Duodenal mucosa (tissue), 2 donors: Measurements from ENCODE around the gene SELE.

Source experiments
- H3K27ac ChIP-seq: one replicate; pipeline ENCODE4 v1.7.0; 2013; ENCODE audit warnings: low read depth, low read length
- H3K27me3 ChIP-seq, 2 donors: one replicate each; pipeline ENCODE4 v1.7.0; 2013; ENCODE audit warnings: low read length in 2 of 2, control low read depth in 1 of 2; ENCODE audit not compliant: insufficient read depth in 2 of 2, control insufficient read depth in 1 of 2
- H3K36me3 ChIP-seq, 2 donors: one replicate each; pipeline ENCODE4 v1.7.0; 2013; ENCODE audit warnings: low read length in 2 of 2, control low read depth in 1 of 2; ENCODE audit not compliant: insufficient read depth in 2 of 2, control insufficient read depth in 1 of 2
- H3K4me1 ChIP-seq, 2 donors: one replicate each; pipeline ENCODE4 v1.7.0; 2013; ENCODE audit warnings: low read length in 2 of 2, control low read depth in 1 of 2; ENCODE audit not compliant: insufficient read depth in 2 of 2, control insufficient read depth in 1 of 2
- H3K4me3 ChIP-seq, 2 donors: one replicate each; pipeline ENCODE4 v1.7.0; 2013; ENCODE audit warnings: low read length in 2 of 2, low read depth in 1 of 2
- H3K9ac ChIP-seq, 2 donors: one replicate each; pipeline ENCODE4 v1.7.0; 2013; ENCODE audit warnings: low read length in 2 of 2, low read depth in 1 of 2
- H3K9me3 ChIP-seq, 2 donors: one replicate each; pipeline ENCODE4 v1.7.0; 2013; ENCODE audit warnings: low read length in 2 of 2, control low read depth in 1 of 2; ENCODE audit not compliant: control insufficient read depth in 1 of 2

The SELE gene, protein sequence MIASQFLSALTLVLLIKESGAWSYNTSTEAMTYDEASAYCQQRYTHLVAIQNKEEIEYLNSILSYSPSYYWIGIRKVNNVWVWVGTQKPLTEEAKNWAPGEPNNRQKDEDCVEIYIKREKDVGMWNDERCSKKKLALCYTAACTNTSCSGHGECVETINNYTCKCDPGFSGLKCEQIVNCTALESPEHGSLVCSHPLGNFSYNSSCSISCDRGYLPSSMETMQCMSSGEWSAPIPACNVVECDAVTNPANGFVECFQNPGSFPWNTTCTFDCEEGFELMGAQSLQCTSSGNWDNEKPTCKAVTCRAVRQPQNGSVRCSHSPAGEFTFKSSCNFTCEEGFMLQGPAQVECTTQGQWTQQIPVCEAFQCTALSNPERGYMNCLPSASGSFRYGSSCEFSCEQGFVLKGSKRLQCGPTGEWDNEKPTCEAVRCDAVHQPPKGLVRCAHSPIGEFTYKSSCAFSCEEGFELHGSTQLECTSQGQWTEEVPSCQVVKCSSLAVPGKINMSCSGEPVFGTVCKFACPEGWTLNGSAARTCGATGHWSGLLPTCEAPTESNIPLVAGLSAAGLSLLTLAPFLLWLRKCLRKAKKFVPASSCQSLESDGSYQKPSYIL

GRCh38 chr1:169733924-169734323 lies at the start of gene SELE:
SELE (minus strand) TSS chr1:169734079; CDS start chr1:169733612, 467 bp downstream.
- no peak within 1 kb of the TSS for H3K27ac ChIP-seq
- H3K4me3 ChIP-seq = no peak within 1 kb of the TSS
- no peaks in the 10 kb centered on the region for H3K27me3 ChIP-seq
- H3K9me3 ChIP-seq = no peaks in the 10 kb centered on the region
- no peak within 1 kb of the TSS for H3K9ac ChIP-seq
- H3K36me3 ChIP-seq = no peaks in the 10 kb centered on the region
- no peaks in the 10 kb centered on the region for H3K4me1 ChIP-seq

DNA sequence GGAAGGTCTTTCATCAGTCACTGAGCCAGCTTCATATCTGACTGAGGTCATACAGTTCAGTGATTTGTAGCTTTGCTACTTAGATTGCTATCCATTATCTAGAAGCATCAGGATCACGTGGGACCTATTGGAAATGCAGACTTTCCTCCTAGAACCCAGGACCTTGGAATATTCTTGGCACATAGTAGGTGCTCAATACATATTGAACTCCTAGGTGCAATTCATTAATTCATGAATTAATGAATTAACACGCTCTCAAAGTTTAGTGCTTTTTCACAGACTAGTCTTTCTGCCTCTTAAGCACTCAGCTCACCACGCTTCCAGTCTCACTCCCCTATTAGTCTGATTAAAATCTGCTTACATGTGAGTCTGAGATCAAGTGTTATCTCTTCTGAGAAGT lies 48.7 kb upstream of the SELE start:
- Histone ChIP-seq H3K4me3 (no peak overlapping the region), H3K9me3 (no peaks in the 10 kb centered on the region), H3K4me1 (no peaks in the 10 kb centered on the region), H3K36me3 (no peaks in the 10 kb centered on the region), H3K27me3 (no peaks in the 10 kb centered on the region), H3K27ac (no peak overlapping the region), H3K9ac (no peak overlapping the region)

- Histone ChIP-seq H3K27me3 (no peaks in the 10 kb centered on the region), H3K9ac (no peak overlapping the region), H3K4me3 (no peak overlapping the region), H3K27ac (no peak overlapping the region), H3K9me3 (no peaks in the 10 kb centered on the region), H3K4me1 (no peaks in the 10 kb centered on the region), H3K36me3 (no peaks in the 10 kb centered on the region)
Observed at GRCh38 chr1:169779970-169780369, 46.1 kb upstream of the SELE start.

GRCh38 chr1:169779150-169779549 lies 45.3 kb upstream of the SELE start:
- Histone ChIP-seq H3K4me3 (no peak overlapping the region), H3K36me3 (no peaks in the 10 kb centered on the region), H3K27me3 (no peaks in the 10 kb centered on the region), H3K4me1 (no peaks in the 10 kb centered on the region), H3K9me3 (no peaks in the 10 kb centered on the region), H3K27ac (no peak overlapping the region), H3K9ac (no peak overlapping the region)

DNA sequence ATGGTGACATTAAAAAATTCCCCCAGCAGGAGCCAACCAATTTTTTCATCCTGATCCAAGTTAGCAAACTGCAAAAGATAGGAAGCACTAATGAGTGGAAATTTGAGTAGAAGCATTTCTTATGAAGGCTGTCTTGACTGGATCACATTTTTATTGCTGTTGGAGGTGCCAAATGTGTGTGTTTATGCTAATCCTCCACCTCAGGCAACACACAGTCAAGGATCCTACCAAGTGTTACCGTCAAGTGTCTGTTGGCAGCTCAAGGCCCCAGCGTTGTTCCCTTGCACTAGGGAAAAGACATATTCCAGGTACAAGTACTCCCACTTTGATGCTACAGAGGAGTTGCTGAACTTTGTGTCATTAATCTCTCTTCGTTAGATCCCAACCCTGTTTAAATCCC lies 42.6 kb upstream of the SELE start:
- Histone ChIP-seq H3K9ac (no peak overlapping the region), H3K4me3 (no peak overlapping the region), H3K27me3 (no peaks in the 10 kb centered on the region), H3K4me1 (no peaks in the 10 kb centered on the region), H3K9me3 (no peaks in the 10 kb centered on the region), H3K27ac (no peak overlapping the region), H3K36me3 (no peaks in the 10 kb centered on the region)

GRCh38 chr1:169768161-169768560 lies 34.3 kb upstream of the SELE start:
- H3K27ac ChIP-seq = no peak overlapping the region
- H3K4me1 ChIP-seq = peaks cover 0 to under 1% of the 10 kb centered on the region in 2 donors
- no peak overlapping the region for H3K4me3 ChIP-seq
- no peaks in the 10 kb centered on the region for H3K27me3 ChIP-seq
- no peaks in the 10 kb centered on the region for H3K36me3 ChIP-seq
- H3K9me3 ChIP-seq = no peaks in the 10 kb centered on the region
- no peak overlapping the region for H3K9ac ChIP-seq

GRCh38 chr1:169765580-169766331 lies 31.9 kb upstream of the SELE start:
- H3K4me3 ChIP-seq = no peak overlapping the region

DNA sequence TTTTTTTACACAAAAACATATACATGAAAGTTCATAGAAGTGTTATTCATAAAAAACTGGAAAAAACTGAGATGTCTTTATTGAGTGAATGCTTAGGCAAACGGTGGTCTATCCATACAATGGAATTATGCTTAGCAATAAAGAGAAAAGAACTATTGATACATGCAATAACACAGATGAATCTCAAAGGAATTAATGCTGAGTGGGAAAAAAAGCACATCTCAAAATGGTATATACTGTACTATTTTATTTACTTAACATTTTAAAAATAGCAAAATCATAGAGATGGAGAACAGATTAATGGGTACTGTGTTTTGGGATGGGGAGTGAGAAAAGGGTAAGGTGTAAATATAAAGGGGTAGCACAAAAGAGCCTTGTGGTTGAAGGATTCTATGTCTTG lies 31.0 kb upstream of the SELE start:
- no peak overlapping the region for H3K9ac ChIP-seq
- no peak overlapping the region for H3K27ac ChIP-seq
- no peaks in the 10 kb centered on the region for H3K36me3 ChIP-seq
- H3K4me1 ChIP-seq = peaks cover 0 to 6% of the 10 kb centered on the region in 2 donors
- H3K9me3 ChIP-seq = no peaks in the 10 kb centered on the region
- no peak overlapping the region for H3K4me3 ChIP-seq
- no peaks in the 10 kb centered on the region for H3K27me3 ChIP-seq

More at GRCh38 chr1:169765580-169766331, 31.9 kb upstream of the SELE start:
- no peaks in the 10 kb centered on the region for H3K9me3 ChIP-seq
- H3K9ac ChIP-seq = no peak overlapping the region
- H3K4me1 ChIP-seq = peaks cover 0 to 6% of the 10 kb centered on the region in 2 donors
- H3K36me3 ChIP-seq = no peaks in the 10 kb centered on the region
- no peak overlapping the region for H3K27ac ChIP-seq
- H3K27me3 ChIP-seq = no peaks in the 10 kb centered on the region

GRCh38 chr1:169762699-169763098 lies 28.8 kb upstream of the SELE start:
- Histone ChIP-seq H3K9ac (no peak overlapping the region), H3K9me3 (no peaks in the 10 kb centered on the region), H3K27ac (no peak overlapping the region)

DNA sequence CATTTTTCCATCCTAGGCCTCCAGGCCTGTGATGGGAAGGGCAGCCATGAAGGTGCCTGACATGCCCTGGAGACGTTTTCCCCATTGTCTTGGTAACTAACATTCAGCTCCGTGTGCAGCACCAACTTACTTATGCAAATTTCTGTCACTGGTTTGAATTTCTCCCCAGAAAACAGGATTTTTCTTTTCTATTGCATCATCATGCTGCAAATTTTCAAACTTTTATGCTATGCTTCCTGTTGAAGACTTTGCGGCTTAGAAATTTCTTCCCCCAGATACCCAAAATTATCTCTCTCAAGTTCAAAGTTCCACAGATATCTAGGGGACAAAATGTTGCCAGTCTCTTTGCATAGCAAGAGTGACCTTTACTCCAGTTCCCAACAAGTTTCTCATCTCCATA lies 25.2 kb upstream of the SELE start:
- no peak overlapping the region for H3K9ac ChIP-seq
- H3K9me3 ChIP-seq = no peaks in the 10 kb centered on the region
- H3K36me3 ChIP-seq = no peaks in the 10 kb centered on the region
- peaks cover 0 to 6% of the 10 kb centered on the region in 2 donors for H3K4me1 ChIP-seq
- H3K27me3 ChIP-seq = peaks cover 0 to 3% of the 10 kb centered on the region in 2 donors
- no peak overlapping the region for H3K27ac ChIP-seq
- no peak overlapping the region for H3K4me3 ChIP-seq

More at GRCh38 chr1:169762699-169763098, 28.8 kb upstream of the SELE start:
- Histone ChIP-seq H3K4me1 (peaks cover 0 to 6% of the 10 kb centered on the region in 2 donors), H3K27me3 (no peaks in the 10 kb centered on the region), H3K4me3 (no peak overlapping the region), H3K36me3 (no peaks in the 10 kb centered on the region)
